CD1c-positive myeloid dendritic cell (primary cell): ENCODE results near the gene CEL.
"Not testable (repeated sequence)": the region's sequence is repeated elsewhere in the genome, so short reads cannot be mapped to it uniquely, and the experiment has no call there.

Experiments used
- DNase-seq: peaks from one replicate; pipeline ENCODE4 v3.0.0-alpha.2; 2016; ENCODE audit errors: extremely low spot score

The CEL gene

GRCh38 chr9:133083688-133084087 is 21.9 kb downstream of the CEL start:
- DNase-seq: not testable (repeated sequence)

GRCh38 chr9:133086212-133086860 is 24.6 kb downstream of the CEL start:
- not testable (repeated sequence) for DNase-seq

- no peak for DNase-seq
These were observed 25.1 kb downstream of the CEL start for GRCh38 chr9:133086894-133087293.

DNA sequence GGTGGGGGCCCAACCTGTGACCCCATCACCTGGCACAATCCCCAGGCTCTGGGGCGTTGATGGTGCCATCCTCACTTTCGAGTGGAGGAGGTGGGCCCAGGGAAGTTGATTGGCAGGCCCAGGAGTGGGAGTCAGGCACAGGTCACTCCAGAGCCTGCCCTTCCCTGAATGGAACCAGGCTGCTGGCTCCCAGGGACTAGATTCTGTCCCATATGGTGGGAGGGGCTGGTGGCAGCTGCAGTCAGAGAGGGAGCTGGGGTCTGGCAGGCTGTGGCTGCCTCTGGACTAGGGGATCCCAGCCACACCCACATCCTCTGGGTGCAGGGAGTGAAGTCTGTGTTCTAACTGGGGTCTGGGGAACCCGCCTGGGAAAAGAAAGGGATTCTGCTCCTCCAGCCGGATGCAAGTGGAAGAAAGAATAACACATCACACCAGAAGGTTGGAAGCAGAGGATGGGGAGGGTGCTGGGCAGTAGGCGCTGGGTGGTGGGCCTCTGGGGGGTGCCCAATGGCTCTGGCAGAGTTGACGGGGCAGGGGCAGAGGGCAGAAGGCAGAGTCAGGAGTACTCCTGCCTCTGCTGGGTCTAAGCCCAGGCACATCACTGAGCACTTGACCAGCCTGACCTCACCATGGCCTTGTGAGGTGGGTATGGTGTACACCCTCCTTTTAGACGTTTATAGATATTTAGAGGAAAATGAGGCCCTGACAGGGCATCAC is 25.8 kb downstream of the CEL start:
- DNase-seq: no peak

- DNase-seq: no peak
These were observed 26.5 kb downstream of the CEL start for GRCh38 chr9:133088146-133088750.

- DNase-seq: no peak
These were observed 27.0 kb downstream of the CEL start for GRCh38 chr9:133088756-133089155.

GRCh38 chr9:133089271-133089671 is 27.5 kb downstream of the CEL start:
- DNase-seq: no peak

- DNase-seq: no peak
These were observed 28.4 kb downstream of the CEL start for GRCh38 chr9:133090187-133090586.

- DNase-seq: no peak
These were observed 29.1 kb downstream of the CEL start for GRCh38 chr9:133090752-133091385.

- not testable (repeated sequence) for DNase-seq
These were observed 32.6 kb downstream of the CEL start for GRCh38 chr9:133094351-133094750.

GRCh38 chr9:133094842-133095393 is 33.1 kb downstream of the CEL start:
- no peak for DNase-seq

DNA sequence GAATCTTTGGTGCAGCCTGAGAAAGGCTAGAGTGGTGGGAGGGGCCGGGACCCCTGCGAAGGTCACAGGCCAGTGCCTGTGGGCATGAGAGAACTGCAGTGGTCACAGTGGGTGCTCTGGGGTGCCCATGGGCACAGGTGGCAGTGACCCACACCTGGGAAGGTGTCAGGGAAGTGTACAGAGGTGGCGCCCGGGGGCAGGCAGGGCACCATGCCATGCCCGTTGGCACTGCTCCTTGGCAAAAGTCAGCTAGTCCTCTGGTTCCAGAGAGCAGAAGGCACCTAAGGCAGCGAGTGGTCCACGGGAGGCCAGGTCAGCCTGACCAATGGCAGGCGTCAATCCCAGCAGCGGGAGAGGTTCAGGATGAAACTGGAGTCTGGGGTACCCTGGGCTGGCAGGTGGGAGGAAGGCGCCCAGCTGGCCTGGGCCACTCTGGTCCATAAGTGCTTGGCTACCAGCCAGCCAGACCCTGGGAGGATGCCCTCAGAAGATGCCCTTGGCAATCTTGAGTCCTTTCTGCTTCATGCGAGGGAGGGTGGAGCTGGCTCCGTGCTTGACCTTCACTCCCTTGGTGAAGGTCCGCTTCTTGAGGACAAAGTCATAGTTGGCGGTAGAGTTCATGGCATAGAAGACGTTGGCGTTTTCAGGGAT is 36.4 kb downstream of the CEL start:
- no peak for DNase-seq

DNA sequence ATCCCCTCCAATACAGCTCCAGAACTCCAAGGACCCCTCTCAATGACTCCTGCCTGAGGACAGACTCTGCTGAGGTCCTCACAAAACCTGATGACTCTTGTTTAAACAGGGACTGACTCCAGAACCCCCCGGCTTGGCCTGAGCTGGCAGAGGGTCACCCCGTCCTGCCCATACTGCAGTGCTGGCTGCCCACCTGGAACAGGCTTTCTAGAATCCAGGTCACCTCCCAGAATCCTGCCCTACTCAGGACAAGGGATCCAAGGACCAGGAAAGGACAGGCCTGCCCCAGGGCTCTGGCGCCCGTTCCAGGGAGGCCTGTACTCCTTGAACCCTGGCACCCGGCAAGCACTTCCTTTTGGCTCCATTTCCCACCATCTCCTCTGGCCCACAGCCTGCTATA is 37.1 kb downstream of the CEL start:
- DNase-seq: no peak

DNA sequence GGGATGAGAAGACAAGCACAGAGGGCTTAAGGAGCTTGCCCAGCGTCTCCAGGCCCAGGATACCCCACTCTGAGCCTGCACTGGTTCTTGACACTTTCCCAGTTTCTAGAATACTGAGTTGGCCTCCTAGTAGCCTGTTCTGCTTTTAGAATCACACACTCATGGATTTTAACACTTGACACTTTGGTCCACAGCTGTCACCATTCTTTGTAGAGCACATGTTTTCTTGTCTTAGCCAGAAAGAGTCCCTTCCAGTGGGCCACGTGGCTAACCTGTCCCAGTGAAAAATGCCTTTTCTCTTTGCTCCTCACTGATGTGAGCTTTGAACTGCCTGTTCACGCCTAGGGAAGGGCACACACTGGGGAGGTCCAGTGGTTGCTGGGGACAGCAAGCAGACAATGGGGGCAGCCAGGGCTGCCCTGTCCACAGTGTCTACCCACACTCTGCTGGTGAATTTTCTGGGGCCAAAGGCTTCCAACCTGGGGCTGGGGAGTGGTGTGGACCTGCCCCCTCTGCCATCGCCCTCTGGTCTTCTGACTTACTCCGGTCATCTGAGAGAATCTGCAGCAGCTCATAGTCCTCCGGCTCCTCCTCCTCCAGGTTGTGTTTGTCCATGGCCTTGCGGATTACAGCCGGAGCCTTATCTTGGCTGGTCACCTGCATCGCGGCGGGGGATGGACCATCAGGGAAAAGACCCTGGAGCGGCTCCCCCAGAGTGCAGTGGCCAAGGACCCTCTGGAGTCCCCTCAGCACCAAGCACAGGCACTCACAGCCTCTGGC is 38.1 kb downstream of the CEL start:
- no peak for DNase-seq

- DNase-seq: no peak
These were observed 39.0 kb downstream of the CEL start for GRCh38 chr9:133100506-133101355.

GRCh38 chr9:133101356-133102189 is 39.8 kb downstream of the CEL start:
- DNase-seq: no peak

- DNase-seq: no peak
These were observed 40.6 kb downstream of the CEL start for GRCh38 chr9:133102190-133103021.
